Mesenchymal stem cell (in vitro differentiated cells and primary cell): Measurements from ENCODE around the gene PPP6R3.
A peak's percentile ranks its signal among the peaks of the same experiment; 100 is the strongest.

Experiments
- DNase-seq: peaks from one replicate; pipeline ENCODE4 v3.0.0-alpha.2; 2013
- H2AFZ ChIP-seq: one replicate; pipeline ENCODE4 v1.6.1; 2013; ENCODE audit warnings: low read depth, mild to moderate bottlenecking, control low read depth, inconsistent platforms, low read length, moderate library complexity
- H2AK5ac ChIP-seq: 2 replicates; pipeline ENCODE4 v1.6.1; 2013; ENCODE audit warnings: low read length, moderate library complexity, mild to moderate bottlenecking, inconsistent platforms; ENCODE audit not compliant: severe bottlenecking
- H2BK120ac ChIP-seq: one replicate; pipeline ENCODE4 v1.6.1; 2013; ENCODE audit warnings: low read depth, mild to moderate bottlenecking, inconsistent platforms, low read length, moderate library complexity
- H2BK12ac ChIP-seq, 2 experiments: one replicate each; pipeline ENCODE4 v1.6.1; 2013; ENCODE audit warnings: inconsistent platforms in 2 of 2, low read length in 2 of 2, mild to moderate bottlenecking in 2 of 2, moderate library complexity in 2 of 2, control low read depth in 1 of 2
- H2BK15ac ChIP-seq: one replicate; pipeline ENCODE4 v1.6.1; 2013; ENCODE audit warnings: mild to moderate bottlenecking, low read depth, inconsistent platforms; ENCODE audit not compliant: poor library complexity, severe bottlenecking
- H2BK5ac ChIP-seq: 2 replicates; pipeline ENCODE4 v1.6.1; 2013; ENCODE audit warnings: low read depth, mild to moderate bottlenecking, low read length, control low read depth, inconsistent platforms; ENCODE audit not compliant: poor library complexity, severe bottlenecking
- H3K14ac ChIP-seq, 2 experiments: one replicate each; pipeline ENCODE4 v1.6.1; 2013; ENCODE audit warnings: inconsistent platforms in 2 of 2, low read length in 2 of 2, control low read depth in 1 of 2, mild to moderate bottlenecking in 1 of 2, moderate library complexity in 1 of 2
- H3K18ac ChIP-seq, 2 experiments: one replicate each; pipeline ENCODE4 v1.6.1; 2013; ENCODE audit warnings: inconsistent platforms in 2 of 2, low read length in 2 of 2, control low read depth in 1 of 2, low read depth in 1 of 2, mild to moderate bottlenecking in 1 of 2
- H3K23ac ChIP-seq, 2 experiments: one replicate each; pipeline ENCODE4 v1.6.1; 2013; ENCODE audit warnings: inconsistent platforms in 2 of 2, low read length in 2 of 2, mild to moderate bottlenecking in 2 of 2, moderate library complexity in 2 of 2, control low read depth in 1 of 2
- H3K27ac ChIP-seq: 2 replicates; pipeline ENCODE4 v1.5.1; 2013; ENCODE audit warnings: mild to moderate bottlenecking, moderate library complexity, low read length, control low read depth, inconsistent platforms; ENCODE audit not compliant: poor library complexity, severe bottlenecking
- H3K27me3 ChIP-seq, 2 experiments: 2 replicates each; pipeline versions ENCODE4 v1.6.1 to v1.7.0; 2013; ENCODE audit warnings: low read length in 2 of 2, mild to moderate bottlenecking in 2 of 2, moderate library complexity in 2 of 2, control low read depth in 1 of 2, inconsistent platforms in 1 of 2; ENCODE audit not compliant: control insufficient read depth in 1 of 2, insufficient read depth in 1 of 2
- H3K36me3 ChIP-seq, 2 experiments: 2 replicates each; pipeline versions ENCODE4 v1.6.1 to v1.7.0; 2013; ENCODE audit warnings: low read length in 2 of 2, control low read depth in 1 of 2, inconsistent platforms in 1 of 2, low read depth in 1 of 2, mild to moderate bottlenecking in 1 of 2; ENCODE audit not compliant: insufficient read depth in 2 of 2, control insufficient read depth in 1 of 2
- H3K4ac ChIP-seq, 2 experiments: one replicate each; pipeline ENCODE4 v1.6.1; 2013; ENCODE audit warnings: inconsistent platforms in 2 of 2, low read length in 2 of 2, mild to moderate bottlenecking in 2 of 2, moderate library complexity in 2 of 2, control low read depth in 1 of 2, low read depth in 1 of 2
- H3K4me1 ChIP-seq: 2 replicates; pipeline ENCODE4 v1.6.1; 2013; ENCODE audit warnings: low read depth, low read length, control low read depth; ENCODE audit not compliant: control insufficient read depth, insufficient read depth
- H3K4me2 ChIP-seq: 2 replicates; pipeline ENCODE4 v1.6.1; 2013; ENCODE audit warnings: low read length, mild to moderate bottlenecking, inconsistent platforms; ENCODE audit not compliant: poor library complexity, severe bottlenecking
- H3K4me3 ChIP-seq, 2 experiments: 2 replicates each; pipeline versions ENCODE4 v1.5.1 to v1.7.0; 2013; ENCODE audit warnings: low read length in 2 of 2, mild to moderate bottlenecking in 2 of 2, control low read depth in 1 of 2, low read depth in 1 of 2; ENCODE audit not compliant: insufficient read depth in 1 of 2
- H3K79me1 ChIP-seq: replicated peaks from 2 replicates; pipeline ENCODE4 v1.6.1; 2013; ENCODE audit warnings: mild to moderate bottlenecking, control low read depth, low read length, inconsistent platforms; ENCODE audit not compliant: poor library complexity, severe bottlenecking
- H3K9ac ChIP-seq: 2 replicates; pipeline ENCODE4 v1.7.0; 2013; ENCODE audit warnings: mild to moderate bottlenecking, low read length, moderate library complexity
- H3K9me3 ChIP-seq: 2 replicates; pipeline ENCODE4 v1.7.0; 2013; ENCODE audit warnings: mild to moderate bottlenecking, low read length; ENCODE audit not compliant: control insufficient read depth
- H4K8ac ChIP-seq: one replicate; pipeline ENCODE4 v1.6.1; 2013; ENCODE audit warnings: inconsistent platforms, mild to moderate bottlenecking, low read length, moderate library complexity
- H4K91ac ChIP-seq: one replicate; pipeline ENCODE4 v1.6.1; 2013; ENCODE audit warnings: mild to moderate bottlenecking, low read length, inconsistent platforms
- WGBS: methylation state at CpG from one replicate; pipeline ENCODE4 v1.1.7; 2013; ENCODE audit warnings: mixed read lengths; 5-methylcytosine and 5-hydroxymethylcytosine counted together

PPP6R3 gene

DNA sequence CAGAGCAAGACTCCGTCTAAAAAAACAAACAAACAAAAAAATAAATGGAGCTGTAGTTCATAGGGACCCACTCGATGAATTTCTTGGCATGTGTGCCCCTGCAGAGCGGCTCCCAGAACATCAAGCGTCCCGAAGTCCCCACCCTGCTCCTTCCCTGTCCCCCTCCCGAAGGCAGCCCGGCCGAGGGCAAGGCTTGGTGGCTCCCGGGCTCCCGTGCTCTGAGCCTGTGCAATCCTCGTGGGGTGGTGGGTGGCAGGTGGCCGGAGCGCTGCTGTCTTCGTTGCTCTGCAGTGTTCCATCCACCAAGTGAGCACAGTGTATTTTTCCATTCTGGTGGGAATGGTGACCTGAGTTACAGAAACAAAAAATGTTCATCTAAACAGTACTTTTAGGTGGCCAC, 190.2 kb downstream of the PPP6R3 start:
- Histone ChIP-seq H3K27ac (no peak overlapping the region), H3K79me1 (no peaks in the 10 kb centered on the region), H3K9ac (no peak overlapping the region), H4K91ac (no peak overlapping the region), H2BK15ac (no peak overlapping the region), H3K4ac (no peak overlapping the region), H4K8ac (no peak overlapping the region), H3K14ac (no peak overlapping the region), H3K9me3 (peaks cover 32% of the 10 kb centered on the region), H2BK5ac (no peak overlapping the region), H2BK12ac (no peak overlapping the region), H3K4me3 (no peak overlapping the region), H3K4me1 (peaks cover 6% of the 10 kb centered on the region), H3K27me3 (peaks cover 48 to 95% of the 10 kb centered on the region in 2 experiments), H2BK120ac (no peak overlapping the region), H2AFZ (no peak overlapping the region), H3K23ac (no peak overlapping the region), H3K18ac (no peak overlapping the region), H3K4me2 (no peak overlapping the region), H3K36me3 (no peaks in the 10 kb centered on the region), H2AK5ac (no peak overlapping the region)
- 94% methylated on average over 14 of the region's 14 CpGs for WGBS
- no peak for DNase-seq

DNA sequence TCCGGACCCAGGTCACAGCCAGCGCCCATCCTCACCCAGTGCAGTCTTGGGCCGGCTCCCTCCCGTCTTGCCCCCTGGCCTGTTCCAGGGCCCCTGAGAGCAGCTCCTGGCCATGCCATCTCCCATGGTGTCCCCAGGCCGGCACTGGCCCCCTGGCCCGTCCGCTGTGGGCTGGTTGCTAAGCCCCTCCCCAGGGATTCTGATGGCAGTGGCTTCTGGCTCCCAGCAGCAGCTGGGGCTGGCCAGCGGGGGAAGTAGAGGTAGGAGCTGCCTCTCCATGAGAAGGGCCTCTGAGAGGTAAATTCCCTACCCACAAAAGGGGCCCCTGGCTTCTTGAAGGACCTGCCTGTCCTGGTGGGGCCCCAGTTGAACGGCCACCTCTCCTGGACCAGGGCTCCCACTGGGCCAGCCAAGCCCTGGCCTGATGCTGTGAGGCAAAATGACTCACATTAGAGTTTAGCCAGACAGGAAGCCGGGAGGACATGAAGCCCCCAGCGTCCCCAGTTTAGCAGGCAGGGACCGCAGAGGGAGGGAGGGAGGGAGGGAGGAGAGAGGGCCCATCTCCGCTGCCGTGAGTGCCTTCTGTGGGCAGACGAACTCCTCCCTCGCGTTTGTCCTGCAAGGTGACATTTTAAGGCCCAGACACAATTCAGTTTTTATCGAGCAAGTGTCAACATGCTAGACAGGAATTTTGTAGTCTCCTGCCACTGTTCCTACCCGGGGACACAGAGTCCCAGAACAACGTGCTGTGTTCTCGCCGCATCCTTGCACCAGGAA, 190.8 kb downstream of the PPP6R3 start:
- no peak overlapping the region for H4K8ac ChIP-seq
- no peak overlapping the region for H3K27ac ChIP-seq
- peaks cover 6% of the 10 kb centered on the region for H3K4me1 ChIP-seq
- no peak overlapping the region for H2BK15ac ChIP-seq
- H4K91ac ChIP-seq = no peak overlapping the region
- H2AFZ ChIP-seq = no peak overlapping the region
- WGBS = 59% methylated on average over 22 of the region's 22 CpGs
- no peak overlapping the region for H3K9ac ChIP-seq
- H3K14ac ChIP-seq = no peak overlapping the region
- H3K18ac ChIP-seq = no peak overlapping the region
- H3K4me3 ChIP-seq = no peak overlapping the region
- peaks cover 28% of the 10 kb centered on the region for H3K9me3 ChIP-seq
- H2BK5ac ChIP-seq = no peak overlapping the region
- peaks cover 54 to 95% of the 10 kb centered on the region in 2 experiments for H3K27me3 ChIP-seq
- no peaks in the 10 kb centered on the region for H3K36me3 ChIP-seq
- no peak overlapping the region for H2AK5ac ChIP-seq
- peak; percentile 13 for DNase-seq
- H3K4me2 ChIP-seq = no peak overlapping the region
- H3K23ac ChIP-seq = no peak overlapping the region
- H2BK120ac ChIP-seq = no peak overlapping the region
- H3K4ac ChIP-seq = no peak overlapping the region
- no peaks in the 10 kb centered on the region for H3K79me1 ChIP-seq
- no peak overlapping the region for H2BK12ac ChIP-seq

DNA sequence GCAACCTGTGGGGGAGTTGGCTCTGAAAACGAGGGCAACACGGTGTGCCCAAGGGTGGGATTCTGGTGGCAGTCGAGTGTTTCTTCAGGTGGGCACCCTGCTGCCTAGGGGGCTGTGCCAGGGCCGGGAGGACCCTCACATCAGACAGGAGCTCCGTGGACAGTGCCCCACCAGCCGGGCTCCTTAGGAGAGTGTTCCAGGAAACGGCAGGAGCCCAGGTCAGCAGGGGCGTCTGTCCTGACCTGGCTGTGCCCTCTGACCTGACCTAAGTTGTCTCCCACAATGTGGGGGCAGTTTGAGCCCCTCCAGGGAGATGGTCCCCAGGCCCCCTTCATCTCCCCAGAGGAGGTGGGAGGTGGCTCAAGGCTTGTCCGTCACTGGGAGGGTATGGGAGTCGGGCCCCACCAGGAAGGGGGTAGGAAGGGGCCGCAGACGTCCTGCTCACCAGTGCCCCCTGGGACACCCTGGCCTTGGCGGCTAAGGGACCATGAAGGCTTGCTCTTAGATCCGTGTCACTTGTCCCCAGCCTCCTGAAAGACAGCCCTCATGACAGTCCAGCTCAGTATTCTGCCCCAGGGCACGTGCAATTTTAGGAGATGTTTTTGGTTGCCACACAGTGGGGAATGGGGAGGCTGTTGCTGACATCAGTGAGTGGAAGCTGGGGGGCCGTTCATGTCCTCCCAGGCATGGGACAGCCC, 191.6 kb downstream of the PPP6R3 start:
- H2BK5ac ChIP-seq = no peak overlapping the region
- H3K4me1 ChIP-seq = peaks cover 6% of the 10 kb centered on the region
- no peak overlapping the region for H4K8ac ChIP-seq
- no peaks in the 10 kb centered on the region for H3K36me3 ChIP-seq
- H2BK15ac ChIP-seq = no peak overlapping the region
- peaks cover 54 to 94% of the 10 kb centered on the region in 2 experiments for H3K27me3 ChIP-seq
- no peaks in the 10 kb centered on the region for H3K79me1 ChIP-seq
- WGBS = 71% methylated on average over 16 of the region's 16 CpGs
- no peak overlapping the region for H2AK5ac ChIP-seq
- H2AFZ ChIP-seq = no peak overlapping the region
- no peak overlapping the region for H4K91ac ChIP-seq
- H3K14ac ChIP-seq = no peak overlapping the region
- H2BK120ac ChIP-seq = no peak overlapping the region
- H3K9me3 ChIP-seq = peaks cover 21% of the 10 kb centered on the region
- H2BK12ac ChIP-seq = no peak overlapping the region
- H3K4me2 ChIP-seq = no peak overlapping the region
- no peak overlapping the region for H3K9ac ChIP-seq
- H3K23ac ChIP-seq = no peak overlapping the region
- no peak for DNase-seq
- H3K4me3 ChIP-seq = no peak overlapping the region
- no peak overlapping the region for H3K27ac ChIP-seq
- H3K18ac ChIP-seq = no peak overlapping the region
- no peak overlapping the region for H3K4ac ChIP-seq

DNA sequence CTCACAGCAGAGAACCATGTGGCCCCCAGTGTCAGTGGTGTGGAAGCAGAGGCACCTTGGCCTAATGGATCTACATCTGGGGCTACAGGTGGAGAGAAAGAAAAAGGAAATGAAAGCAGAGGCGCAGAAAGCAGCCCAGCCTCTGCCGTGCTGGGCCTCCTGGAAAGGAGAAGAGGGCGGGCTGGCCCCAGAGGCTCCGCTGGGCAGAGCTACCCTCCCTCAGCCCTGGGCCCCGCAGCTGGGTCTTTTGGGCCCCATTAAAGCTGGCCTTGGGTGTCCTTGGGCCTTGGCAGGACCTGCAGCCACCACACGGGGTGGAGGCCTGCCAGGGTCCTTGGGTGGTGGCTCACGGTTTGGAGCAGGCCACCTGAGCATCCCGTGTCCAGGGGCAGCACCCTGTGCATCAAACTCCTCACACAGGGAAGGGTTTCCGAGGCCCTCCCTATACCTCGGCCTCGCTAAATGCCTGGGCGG, 192.2 kb downstream of the PPP6R3 start:
- WGBS = 77% methylated on average over 12 of the region's 12 CpGs
- H2BK12ac ChIP-seq = no peak overlapping the region
- no peak overlapping the region for H4K8ac ChIP-seq

More for the DNA sequence above, 192.2 kb downstream of the PPP6R3 start:
- H3K4me2 ChIP-seq = no peak overlapping the region
- peaks cover 50 to 94% of the 10 kb centered on the region in 2 experiments for H3K27me3 ChIP-seq
- H3K23ac ChIP-seq = no peak overlapping the region
- no peak overlapping the region for H3K4me3 ChIP-seq
- H4K91ac ChIP-seq = no peak overlapping the region
- peaks cover 15% of the 10 kb centered on the region for H3K9me3 ChIP-seq
- no peaks in the 10 kb centered on the region for H3K36me3 ChIP-seq
- no peak overlapping the region for H2BK120ac ChIP-seq
- no peak overlapping the region for H2BK5ac ChIP-seq
- H3K9ac ChIP-seq = no peak overlapping the region
- no peak overlapping the region for H3K14ac ChIP-seq
- H3K4me1 ChIP-seq = peaks cover 6% of the 10 kb centered on the region
- no peaks in the 10 kb centered on the region for H3K79me1 ChIP-seq
- no peak overlapping the region for H2AFZ ChIP-seq
- H3K27ac ChIP-seq = no peak overlapping the region
- no peak for DNase-seq
- H2AK5ac ChIP-seq = no peak overlapping the region
- no peak overlapping the region for H2BK15ac ChIP-seq
- H3K4ac ChIP-seq = no peak overlapping the region
- no peak overlapping the region for H3K18ac ChIP-seq
